ENCODE results near the gene CRIM1.

GRCh38 chr2:36407413-36407812, 51.8 kb downstream of the CRIM1 start:
- no peak for TF ChIP-seq CTCF (conservative IDR thresholded peaks at IDR 0.05; ENCODE audit: low read length)
- no peak for TF ChIP-seq EZH2phosphoT487 (IDR thresholded peaks at IDR 0.05; ENCODE audit: borderline replicate concordance)

Measured in Loucy (cell line).